Stimulated activated naive B cell treated with anti-CD40 and anti-IgM and Interleukin-4, amounts not matched to agents 10 μg/mL and 1 μg/mL and 100 μg/mL, for 72 hours (primary cell): ENCODE data around the gene ARL5C.

Experiments
- ATAC-seq, 2 donors: fragments of 150-1000 bp; cut with Tn5 transposase; replicated peaks; 2 replicates each; pipeline ENCODE4 v1.10.0; 2021; ENCODE audit warnings: moderate library complexity in 1 of 2
- DNase-seq: peaks from one replicate; pipeline ENCODE4 v3.0.0; 2021
- H3K27ac Mint-ChIP-seq: one replicate; pipeline ENCODE4 v1.8.0; 2022; ENCODE audit warnings: mild to moderate bottlenecking, mixed read lengths
- H3K27me3 Mint-ChIP-seq, 2 donors: one replicate each; pipeline ENCODE4 v1.8.0; 2022; ENCODE audit warnings: mixed read lengths in 2 of 2
- H3K36me3 Mint-ChIP-seq, 2 donors: one replicate each; pipeline ENCODE4 v1.8.0; 2022; ENCODE audit warnings: mixed read lengths in 2 of 2, mild to moderate bottlenecking in 1 of 2
- H3K4me1 Mint-ChIP-seq, 2 donors: one replicate each; pipeline ENCODE4 v1.8.0; 2022; ENCODE audit warnings: mixed read lengths in 2 of 2, mild to moderate bottlenecking in 1 of 2
- H3K4me3 Mint-ChIP-seq, 2 donors: one replicate each; pipeline ENCODE4 v1.8.0; 2022; ENCODE audit warnings: mild to moderate bottlenecking in 2 of 2, mixed read lengths in 2 of 2, moderate library complexity in 1 of 2
- H3K9me3 Mint-ChIP-seq, 2 donors: one replicate each; pipeline ENCODE4 v1.8.0; 2022; ENCODE audit warnings: mixed read lengths in 2 of 2, mild to moderate bottlenecking in 1 of 2

Gene ARL5C

DNA sequence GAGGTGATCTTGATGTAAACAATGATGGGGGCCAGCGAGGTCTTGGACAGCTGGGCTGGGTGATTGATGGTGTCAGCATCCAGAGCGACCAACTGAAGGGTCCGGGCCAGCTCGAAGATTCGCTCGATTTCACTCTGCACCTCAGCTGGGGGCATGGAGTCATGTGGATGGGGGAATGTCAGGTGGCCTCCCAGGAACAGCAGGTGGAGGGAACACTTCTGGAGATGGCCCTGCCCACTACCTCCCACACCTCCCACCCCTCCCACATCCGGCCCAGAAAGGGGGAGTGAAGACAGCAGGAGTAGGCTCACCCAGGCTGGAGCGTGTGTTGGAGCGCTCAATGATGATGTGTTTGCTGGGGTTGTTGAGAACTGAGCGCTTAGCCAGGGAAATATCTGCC is 17.8 kb upstream of the ARL5C start:
- H3K4me1 Mint-ChIP-seq: no peaks in the 10 kb centered on the region
- no peaks in the 10 kb centered on the region for H3K9me3 Mint-ChIP-seq
- peaks cover 35 to 44% of the 10 kb centered on the region in 2 donors for H3K36me3 Mint-ChIP-seq
- no peak for ATAC-seq
- H3K4me3 Mint-ChIP-seq: no peak overlapping the region
- H3K27me3 Mint-ChIP-seq: no peaks in the 10 kb centered on the region
- DNase-seq: no peak
- no peak overlapping the region for H3K27ac Mint-ChIP-seq

DNA sequence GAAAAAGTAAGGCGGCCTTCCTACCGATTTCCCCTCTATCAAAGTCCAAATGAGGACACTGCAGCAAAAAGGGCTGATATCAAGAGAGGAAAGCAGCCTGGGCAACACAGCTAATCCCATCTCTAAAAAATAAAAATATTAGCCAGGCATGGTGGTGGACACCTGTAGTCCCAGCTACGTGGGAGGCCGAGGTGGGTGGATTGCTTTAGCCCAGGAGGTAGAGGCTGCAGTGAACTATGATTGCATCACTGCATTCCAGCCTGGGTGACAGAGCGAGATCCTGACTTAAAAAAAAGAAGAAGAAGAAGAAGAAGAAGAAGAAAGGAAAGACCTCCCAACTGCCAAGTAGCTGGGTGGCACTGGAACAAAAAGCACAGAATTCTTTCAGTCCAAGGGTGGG is 17.1 kb upstream of the ARL5C start:
- H3K9me3 Mint-ChIP-seq: no peaks in the 10 kb centered on the region
- no peaks in the 10 kb centered on the region for H3K27me3 Mint-ChIP-seq
- no peak overlapping the region for H3K27ac Mint-ChIP-seq
- H3K4me1 Mint-ChIP-seq: no peaks in the 10 kb centered on the region
- H3K4me3 Mint-ChIP-seq: no peak overlapping the region
- DNase-seq (no peak), ATAC-seq (no peak)
- H3K36me3 Mint-ChIP-seq: peaks cover 36 to 47% of the 10 kb centered on the region in 2 donors

DNA sequence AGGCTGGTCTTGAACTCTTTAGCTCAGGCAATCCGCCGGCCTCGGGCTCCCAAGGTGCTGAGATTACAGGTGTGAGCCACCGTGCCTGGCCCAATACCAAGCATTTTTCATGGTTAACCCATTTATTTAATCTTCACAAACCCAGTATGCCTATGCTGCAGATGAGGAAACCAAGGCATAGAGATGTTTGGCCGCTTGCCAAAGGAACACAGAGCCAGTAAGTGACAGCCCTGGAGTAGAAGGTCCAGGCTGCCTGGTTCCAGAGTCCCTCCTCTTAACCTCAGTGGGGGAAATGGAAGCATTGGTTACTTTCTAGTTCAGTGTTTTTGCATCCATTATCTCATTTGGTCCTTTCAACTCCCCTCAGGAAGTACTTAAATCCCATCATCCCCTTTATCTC is 15.3 kb upstream of the ARL5C start:
- H3K36me3 Mint-ChIP-seq: peaks cover 42 to 55% of the 10 kb centered on the region in 2 donors
- DNase-seq: no peak
- no peaks in the 10 kb centered on the region for H3K4me1 Mint-ChIP-seq
- no peaks in the 10 kb centered on the region for H3K9me3 Mint-ChIP-seq
- no peak overlapping the region for H3K4me3 Mint-ChIP-seq
- no peak overlapping the region for H3K27ac Mint-ChIP-seq
- H3K27me3 Mint-ChIP-seq: no peaks in the 10 kb centered on the region
- ATAC-seq: no peak

DNA sequence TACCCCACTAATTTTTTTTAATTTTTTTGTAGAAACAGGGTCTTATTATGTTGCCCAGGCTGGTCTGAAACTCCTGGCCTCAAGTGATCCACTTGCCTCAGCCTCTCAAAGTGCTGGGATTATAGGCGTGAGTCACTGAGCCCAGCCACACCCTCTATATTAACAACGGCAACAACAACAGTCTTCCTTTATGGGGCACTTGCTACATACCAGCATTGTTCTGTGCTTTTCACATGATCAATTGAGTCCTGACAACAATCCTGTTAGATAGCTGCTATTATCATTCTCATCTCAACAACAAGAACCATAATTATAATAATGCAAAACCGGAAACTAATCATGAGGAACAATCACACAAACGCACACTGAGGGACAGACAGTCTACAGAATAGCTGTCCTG is 12.6 kb upstream of the ARL5C start:
- peaks cover 38 to 46% of the 10 kb centered on the region in 2 donors for H3K36me3 Mint-ChIP-seq
- peaks cover 8 to 9% of the 10 kb centered on the region in 2 donors for H3K27me3 Mint-ChIP-seq
- ATAC-seq (no peak), DNase-seq (no peak)
- H3K4me1 Mint-ChIP-seq: peaks cover 12 to 18% of the 10 kb centered on the region in 2 donors
- no peak overlapping the region for H3K27ac Mint-ChIP-seq
- no peaks in the 10 kb centered on the region for H3K9me3 Mint-ChIP-seq
- H3K4me3 Mint-ChIP-seq: no peak overlapping the region

DNA sequence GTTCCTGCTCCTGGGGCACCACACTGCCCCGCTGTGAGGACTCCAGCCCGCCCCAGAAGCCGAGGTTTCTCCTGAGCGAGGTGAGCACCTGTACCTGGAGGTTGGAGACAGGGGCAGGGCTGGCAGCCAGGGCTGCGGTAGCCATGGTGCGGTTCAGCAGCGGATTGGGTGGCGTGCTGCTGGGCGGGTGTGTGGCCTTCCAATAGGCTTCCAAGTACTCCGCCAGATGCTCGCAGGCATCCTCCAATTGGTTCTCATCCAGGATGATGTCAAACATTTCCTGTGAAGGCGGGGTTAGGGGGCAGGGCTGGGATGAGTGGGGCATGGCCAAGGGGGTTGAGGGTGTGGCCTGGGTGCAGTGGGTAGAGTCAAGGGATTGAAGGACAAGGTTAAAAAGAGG is 11.3 kb upstream of the ARL5C start:
- peaks cover 29 to 36% of the 10 kb centered on the region in 2 donors for H3K36me3 Mint-ChIP-seq

DNA sequence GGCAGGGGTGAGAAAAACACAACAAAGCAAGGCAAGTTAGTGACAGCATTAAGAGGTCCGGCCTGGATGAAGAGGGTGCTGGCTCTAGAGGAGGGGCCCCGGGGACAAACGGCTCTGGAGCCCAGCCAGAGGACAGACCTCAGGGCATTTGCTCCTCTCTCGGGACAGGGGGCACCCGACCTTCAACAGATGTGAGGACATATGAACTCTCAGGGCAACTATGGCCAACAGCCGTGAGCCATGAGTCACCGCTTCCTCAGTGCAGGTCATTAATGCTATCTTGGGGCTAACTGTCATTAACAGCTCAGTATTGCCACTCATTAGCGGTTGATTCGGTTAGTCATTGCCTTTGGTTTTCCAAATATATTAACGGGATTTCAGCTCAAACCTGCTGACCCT is 9.7 kb upstream of the ARL5C start:
- DNase-seq: no peak
- H3K4me1 Mint-ChIP-seq: peaks cover 13 to 18% of the 10 kb centered on the region in 2 donors
- H3K9me3 Mint-ChIP-seq: no peaks in the 10 kb centered on the region
- peaks cover 29 to 36% of the 10 kb centered on the region in 2 donors for H3K36me3 Mint-ChIP-seq
- no peak overlapping the region for H3K4me3 Mint-ChIP-seq
- H3K27ac Mint-ChIP-seq: no peak overlapping the region
- H3K27me3 Mint-ChIP-seq: peaks cover 27 to 28% of the 10 kb centered on the region in 2 donors
- ATAC-seq: peak in 1 of 2 donors; percentile 11

More for the DNA sequence above, 11.3 kb upstream of the ARL5C start:
- no peak for DNase-seq
- H3K27me3 Mint-ChIP-seq: peaks cover 21% of the 10 kb centered on the region in 2 donors
- no peaks in the 10 kb centered on the region for H3K9me3 Mint-ChIP-seq
- peaks cover 13 to 18% of the 10 kb centered on the region in 2 donors for H3K4me1 Mint-ChIP-seq
- no peak overlapping the region for H3K4me3 Mint-ChIP-seq
- no peak overlapping the region for H3K27ac Mint-ChIP-seq
- no peak for ATAC-seq

DNA sequence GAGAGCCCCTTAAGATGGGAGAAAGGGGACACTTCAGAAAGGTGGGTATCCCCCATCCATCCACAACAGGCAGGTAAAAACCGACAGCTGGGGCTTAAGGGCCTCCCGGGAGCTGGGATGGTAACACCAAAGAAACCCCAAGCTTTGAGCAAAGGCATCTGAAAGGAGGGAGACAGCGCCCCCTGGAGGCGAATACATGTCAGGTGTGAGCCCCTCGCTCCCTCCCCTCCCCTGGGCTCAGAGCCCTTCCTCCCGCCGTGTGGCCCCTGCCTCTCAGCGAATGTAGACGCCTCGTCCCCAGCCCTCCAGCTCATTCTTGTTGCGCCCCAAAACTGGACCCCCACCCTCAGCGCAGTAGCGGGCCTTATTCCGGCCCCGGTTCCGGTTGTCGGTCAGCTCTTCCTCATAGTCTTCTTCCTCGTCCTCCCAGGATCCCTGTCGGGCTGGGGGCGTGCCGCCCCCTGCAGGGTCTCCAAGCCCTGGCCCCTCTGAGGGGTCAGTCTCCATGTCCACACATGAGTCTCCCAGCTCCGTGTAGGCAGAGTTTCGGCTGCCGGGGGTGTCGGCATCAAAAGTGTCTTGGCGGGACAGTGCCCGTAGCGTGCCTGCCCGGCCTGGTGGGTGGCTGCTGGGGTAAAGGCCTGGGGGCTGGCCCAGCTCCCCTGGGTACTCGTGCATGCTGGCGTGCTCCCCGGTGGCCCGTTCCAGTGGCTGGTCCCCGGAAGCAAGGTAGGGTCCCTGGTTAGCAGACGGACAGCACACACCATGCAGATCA is 9.1 kb upstream of the ARL5C start:
- peak overlapping the region in 1 of 2 donors; percentile 36 for H3K4me3 Mint-ChIP-seq
- peak; percentile 81 to 85 for ATAC-seq
- H3K36me3 Mint-ChIP-seq: peaks cover 29 to 36% of the 10 kb centered on the region in 2 donors
- peaks cover 13 to 18% of the 10 kb centered on the region in 2 donors for H3K4me1 Mint-ChIP-seq
- H3K9me3 Mint-ChIP-seq: no peaks in the 10 kb centered on the region
- H3K27ac Mint-ChIP-seq: peak overlapping the region; percentile 51
- H3K27me3 Mint-ChIP-seq: peaks cover 27 to 34% of the 10 kb centered on the region in 2 donors
- DNase-seq: peak; percentile 34

DNA sequence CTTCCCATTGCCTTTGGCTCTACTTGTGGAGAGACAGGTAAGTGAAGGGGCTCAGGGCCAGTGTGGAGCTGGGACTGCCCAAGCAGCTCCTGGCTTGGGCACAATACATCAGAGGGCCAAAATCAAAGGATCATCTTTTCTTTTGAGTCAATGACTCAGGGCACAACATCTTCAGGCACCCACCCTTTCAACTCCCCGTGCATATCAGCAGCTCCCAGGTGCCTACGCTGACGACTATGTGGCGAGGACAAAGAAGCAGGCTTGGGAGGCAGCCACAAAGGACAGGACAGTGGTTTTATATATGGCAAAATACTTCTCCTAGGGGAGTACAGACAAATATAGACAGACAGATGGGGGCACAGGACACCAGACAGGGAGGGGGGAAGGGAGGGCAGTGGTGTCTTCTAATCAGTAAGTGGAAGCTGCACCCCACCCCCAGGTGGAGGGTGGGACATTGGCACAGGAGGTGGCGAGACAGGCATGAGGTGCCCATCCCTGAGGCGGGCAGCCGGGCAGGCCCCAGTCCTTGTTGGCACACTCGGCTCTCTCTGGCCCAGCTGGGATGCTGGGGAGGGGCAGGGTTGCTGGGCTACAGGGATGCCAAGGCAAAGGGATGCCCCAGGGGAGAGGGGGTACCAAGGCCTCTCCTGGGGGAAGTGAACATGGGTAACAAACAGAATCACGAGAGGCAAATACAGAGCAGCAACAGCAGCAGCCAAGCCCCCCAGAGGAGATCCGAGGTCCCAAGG is 7.7 kb upstream of the ARL5C start:
- DNase-seq: no peak
- ATAC-seq: no peak
- H3K36me3 Mint-ChIP-seq: peaks cover 27 to 34% of the 10 kb centered on the region in 2 donors
- H3K9me3 Mint-ChIP-seq: peaks cover 0 to 3% of the 10 kb centered on the region in 2 donors
- peak overlapping the region; percentile 43 for H3K27ac Mint-ChIP-seq
- H3K4me1 Mint-ChIP-seq: peaks cover 13 to 18% of the 10 kb centered on the region in 2 donors
- peaks cover 27 to 46% of the 10 kb centered on the region in 2 donors for H3K27me3 Mint-ChIP-seq
- H3K4me3 Mint-ChIP-seq: no peak overlapping the region

DNA sequence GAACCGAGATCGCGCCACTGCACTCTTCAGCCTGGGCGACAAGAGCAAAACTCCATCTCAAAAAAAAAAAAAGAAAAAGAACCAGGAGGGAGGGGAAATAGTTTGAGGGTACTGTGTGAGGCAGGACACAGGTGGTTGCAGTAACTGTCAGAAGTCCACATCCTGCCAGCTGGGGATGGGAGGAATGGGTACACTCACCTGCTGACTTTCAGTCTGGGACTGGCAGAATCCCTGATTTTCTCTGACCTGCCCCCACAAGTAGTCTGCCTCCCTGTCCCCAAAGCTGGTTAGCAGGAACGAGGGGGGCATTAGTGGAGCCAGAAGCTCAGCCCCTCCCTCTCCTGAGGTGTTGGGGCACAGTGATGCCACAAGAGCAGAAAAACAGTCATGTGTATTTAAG is 7.1 kb upstream of the ARL5C start:
- no peak overlapping the region for H3K4me3 Mint-ChIP-seq
- DNase-seq: no peak
- ATAC-seq: no peak
- no peak overlapping the region for H3K27ac Mint-ChIP-seq
- H3K4me1 Mint-ChIP-seq: peaks cover 13 to 18% of the 10 kb centered on the region in 2 donors
- H3K36me3 Mint-ChIP-seq: peaks cover 27 to 31% of the 10 kb centered on the region in 2 donors
- peaks cover 0 to 4% of the 10 kb centered on the region in 2 donors for H3K9me3 Mint-ChIP-seq
- H3K27me3 Mint-ChIP-seq: peaks cover 27 to 50% of the 10 kb centered on the region in 2 donors

DNA sequence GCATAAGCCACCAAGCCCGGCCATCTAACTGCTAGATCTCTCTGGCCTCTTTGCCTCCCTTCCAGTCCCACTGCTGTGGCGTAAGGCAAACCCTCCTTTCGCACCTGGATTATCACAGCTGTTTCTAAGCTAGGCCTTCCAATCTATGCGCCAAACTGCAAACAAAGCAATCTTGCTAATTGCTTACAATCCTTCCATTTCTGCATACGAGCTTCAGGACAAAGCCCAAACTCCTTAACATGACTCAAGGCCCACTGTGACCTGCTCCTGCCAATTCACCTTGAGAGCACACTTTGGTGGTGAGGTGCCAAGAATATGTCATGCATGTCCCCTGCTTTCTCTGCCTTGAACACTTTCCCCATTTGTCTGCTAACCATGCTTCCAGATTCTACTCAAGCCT is 6.0 kb upstream of the ARL5C start:
- H3K36me3 Mint-ChIP-seq: peaks cover 15 to 20% of the 10 kb centered on the region in 2 donors
- H3K9me3 Mint-ChIP-seq: peaks cover 0 to 4% of the 10 kb centered on the region in 2 donors
- peaks cover 33 to 55% of the 10 kb centered on the region in 2 donors for H3K27me3 Mint-ChIP-seq
- H3K4me1 Mint-ChIP-seq: peaks cover 19 to 26% of the 10 kb centered on the region in 2 donors
- H3K27ac Mint-ChIP-seq: peak overlapping the region; percentile 65
- DNase-seq (no peak), ATAC-seq (no peak)
- no peak overlapping the region for H3K4me3 Mint-ChIP-seq

DNA sequence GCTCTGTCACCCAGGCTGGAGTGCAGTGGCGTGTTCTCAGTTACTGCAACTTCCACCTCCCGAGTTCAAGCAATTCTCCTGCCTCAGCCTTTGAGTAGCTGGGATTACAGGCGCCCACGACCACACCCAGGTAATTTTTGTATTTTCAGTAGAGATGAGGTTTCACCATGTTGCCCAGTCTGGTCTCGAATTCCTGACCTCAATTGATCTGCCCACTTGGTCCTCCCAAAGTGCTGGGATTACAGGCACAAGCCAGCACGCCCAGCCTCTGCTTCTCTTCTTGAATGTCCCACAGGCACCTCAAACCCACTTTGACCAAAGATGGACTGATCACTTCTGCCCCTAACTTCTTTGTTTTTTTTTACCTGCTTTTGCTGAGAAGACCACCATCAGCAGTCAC is 4.6 kb upstream of the ARL5C start:
- Mint-ChIP-seq H3K27me3 (peaks cover 47 to 69% of the 10 kb centered on the region in 2 donors), H3K9me3 (peaks cover 0 to 4% of the 10 kb centered on the region in 2 donors), H3K27ac (peak overlapping the region; percentile 5), H3K4me1 (peaks cover 25 to 38% of the 10 kb centered on the region in 2 donors), H3K4me3 (no peak overlapping the region), H3K36me3 (peaks cover 6% of the 10 kb centered on the region in 2 donors)
- no peak for DNase-seq
- ATAC-seq: no peak

DNA sequence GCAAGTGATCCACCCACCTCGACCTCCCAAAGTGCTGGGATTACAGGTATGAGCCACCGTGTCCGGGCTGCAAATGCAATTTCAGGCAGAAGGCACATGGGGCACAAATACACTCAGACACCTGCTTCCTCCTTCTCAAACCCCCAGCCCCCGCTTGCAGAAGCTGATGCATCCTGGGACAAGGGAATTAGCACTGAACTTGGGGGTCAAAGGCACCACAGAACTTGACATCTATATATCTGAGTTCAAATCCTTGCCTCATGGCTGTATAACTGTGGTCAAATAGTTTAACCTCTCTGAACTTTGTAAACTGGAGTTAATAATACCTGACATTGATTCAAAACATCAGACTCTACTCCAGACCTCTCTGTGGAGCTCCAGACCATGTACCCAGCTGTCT is 4.1 kb upstream of the ARL5C start:
- Mint-ChIP-seq H3K27me3 (peaks cover 47 to 74% of the 10 kb centered on the region in 2 donors), H3K4me1 (peaks cover 21 to 38% of the 10 kb centered on the region in 2 donors), H3K36me3 (peaks cover 2% of the 10 kb centered on the region in 2 donors), H3K27ac (no peak overlapping the region), H3K4me3 (no peak overlapping the region), H3K9me3 (peaks cover 0 to 4% of the 10 kb centered on the region in 2 donors)
- no peak for ATAC-seq
- DNase-seq: no peak

DNA sequence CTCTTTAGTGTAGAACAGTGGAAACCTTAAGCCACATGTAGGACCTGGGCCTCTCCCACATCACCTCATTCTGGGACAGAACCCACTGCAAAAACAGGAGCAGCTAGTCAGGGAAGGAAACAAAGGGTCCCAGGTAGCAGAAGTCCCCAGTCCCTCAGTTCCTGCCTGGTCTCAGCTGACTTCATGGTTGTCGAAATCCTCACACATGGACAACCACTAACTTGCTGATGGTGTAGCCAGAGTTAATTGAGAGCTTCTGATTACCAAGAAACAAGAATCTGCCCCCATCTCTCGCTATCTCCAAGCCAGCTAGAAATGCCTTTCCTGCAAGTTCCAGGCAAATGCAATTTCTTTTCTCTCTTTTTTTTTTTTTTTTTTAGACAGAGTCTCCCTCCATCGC is 3.6 kb upstream of the ARL5C start:
- Mint-ChIP-seq H3K27ac (no peak overlapping the region), H3K4me3 (no peak overlapping the region)

DNA sequence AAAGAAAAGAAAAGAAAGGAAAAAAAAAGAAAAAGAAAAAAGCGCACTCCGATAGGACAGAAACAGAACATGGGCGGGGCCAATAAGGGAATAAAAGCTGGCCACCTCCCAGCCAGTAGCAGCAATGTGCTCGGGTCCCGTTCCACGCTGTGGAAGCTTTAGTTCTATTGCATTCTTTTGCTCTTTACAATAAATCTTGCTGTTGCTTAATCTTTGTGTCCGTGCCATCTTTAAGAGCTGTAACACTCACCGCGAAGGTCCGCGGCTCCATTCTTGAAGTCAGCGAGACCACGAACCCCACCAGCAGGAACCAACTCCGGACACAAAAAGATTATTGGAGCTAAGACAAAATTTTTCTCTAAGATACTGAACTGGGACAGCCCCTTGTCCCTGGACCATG is 3.1 kb upstream of the ARL5C start:
- peaks cover 51 to 79% of the 10 kb centered on the region in 2 donors for H3K27me3 Mint-ChIP-seq
- ATAC-seq (no peak), DNase-seq (no peak)
- peaks cover 0 to 4% of the 10 kb centered on the region in 2 donors for H3K9me3 Mint-ChIP-seq
- no peaks in the 10 kb centered on the region for H3K36me3 Mint-ChIP-seq
- H3K4me1 Mint-ChIP-seq: peaks cover 25 to 40% of the 10 kb centered on the region in 2 donors
- H3K4me3 Mint-ChIP-seq: no peak overlapping the region
- H3K27ac Mint-ChIP-seq: no peak overlapping the region

More for the DNA sequence above, 3.6 kb upstream of the ARL5C start:
- Mint-ChIP-seq H3K4me1 (peaks cover 23 to 38% of the 10 kb centered on the region in 2 donors), H3K27me3 (peaks cover 53 to 80% of the 10 kb centered on the region in 2 donors), H3K36me3 (no peaks in the 10 kb centered on the region), H3K9me3 (peaks cover 0 to 4% of the 10 kb centered on the region in 2 donors)
- ATAC-seq: no peak
- DNase-seq: no peak
